Kidney capillary endothelial cell (primary cell): ENCODE data around the gene SELENBP1.
A peak's percentile ranks its signal among the peaks of the same experiment; 100 is the strongest.
"Not testable (repeated sequence)": the region's sequence is repeated elsewhere in the genome, so short reads cannot be mapped to it uniquely, and the experiment has no call there.

ENCODE experiments used
- DNase-seq: peaks from one replicate; pipeline ENCODE4 v3.0.0-alpha.2; 2018; ENCODE audit warnings: low spot score

Gene SELENBP1

DNA sequence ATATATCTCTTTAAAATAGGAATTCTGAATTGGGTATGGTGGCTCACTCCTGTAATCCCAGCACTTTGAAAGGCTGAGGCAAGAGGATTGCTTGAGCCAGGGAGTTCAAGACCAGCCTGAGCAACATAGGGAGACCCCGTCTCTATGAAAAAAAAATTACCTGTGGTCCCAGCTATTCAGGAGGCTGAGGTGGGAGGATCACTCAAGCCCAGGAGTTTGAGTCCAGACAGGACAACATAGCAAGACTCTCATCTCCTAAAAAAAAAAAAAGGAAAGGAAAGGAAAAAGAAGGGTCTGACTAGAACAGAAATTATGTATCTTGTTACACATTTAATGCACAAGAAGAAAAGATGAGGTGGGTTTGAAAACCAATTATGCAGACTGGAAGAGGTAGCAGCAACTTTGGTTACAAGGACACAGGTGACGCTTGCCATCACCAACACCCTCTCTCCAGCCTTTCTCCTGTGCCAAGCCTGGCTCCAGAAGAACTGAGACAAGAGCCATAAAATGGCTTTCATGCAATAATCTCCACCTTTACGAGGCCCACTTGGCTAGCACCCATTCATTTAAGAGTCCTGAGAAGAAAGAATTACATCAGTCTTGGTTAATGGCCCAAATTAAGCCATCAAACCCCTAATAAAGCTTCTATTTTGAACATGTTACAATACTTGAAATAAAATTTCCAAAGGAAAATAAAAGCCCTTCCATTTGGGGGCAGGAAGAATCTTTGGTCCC lies 4.8 kb upstream of the SELENBP1 start:
- no peak for DNase-seq

DNA sequence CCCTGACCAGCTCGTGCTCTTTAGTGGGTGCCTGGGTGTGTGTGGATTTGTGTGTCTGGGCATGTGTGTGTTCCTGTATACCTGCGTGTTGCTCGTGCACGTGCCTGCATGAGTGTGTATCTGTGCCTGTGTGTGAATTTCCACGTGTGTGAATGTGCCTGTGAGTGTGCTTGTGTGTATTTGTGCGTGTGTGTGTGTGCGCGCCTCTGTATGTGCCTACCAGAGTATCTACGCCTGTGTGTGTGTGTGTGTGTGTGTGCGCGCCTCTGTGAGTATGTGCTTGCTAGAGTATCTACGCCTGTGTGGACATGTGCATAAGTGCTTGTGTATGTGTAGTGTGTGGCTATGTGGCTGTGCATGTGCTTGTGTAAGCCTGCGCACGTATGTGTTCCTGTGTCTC lies 691 bp upstream of the SELENBP1 start:
- DNase-seq, result no peak

DNA sequence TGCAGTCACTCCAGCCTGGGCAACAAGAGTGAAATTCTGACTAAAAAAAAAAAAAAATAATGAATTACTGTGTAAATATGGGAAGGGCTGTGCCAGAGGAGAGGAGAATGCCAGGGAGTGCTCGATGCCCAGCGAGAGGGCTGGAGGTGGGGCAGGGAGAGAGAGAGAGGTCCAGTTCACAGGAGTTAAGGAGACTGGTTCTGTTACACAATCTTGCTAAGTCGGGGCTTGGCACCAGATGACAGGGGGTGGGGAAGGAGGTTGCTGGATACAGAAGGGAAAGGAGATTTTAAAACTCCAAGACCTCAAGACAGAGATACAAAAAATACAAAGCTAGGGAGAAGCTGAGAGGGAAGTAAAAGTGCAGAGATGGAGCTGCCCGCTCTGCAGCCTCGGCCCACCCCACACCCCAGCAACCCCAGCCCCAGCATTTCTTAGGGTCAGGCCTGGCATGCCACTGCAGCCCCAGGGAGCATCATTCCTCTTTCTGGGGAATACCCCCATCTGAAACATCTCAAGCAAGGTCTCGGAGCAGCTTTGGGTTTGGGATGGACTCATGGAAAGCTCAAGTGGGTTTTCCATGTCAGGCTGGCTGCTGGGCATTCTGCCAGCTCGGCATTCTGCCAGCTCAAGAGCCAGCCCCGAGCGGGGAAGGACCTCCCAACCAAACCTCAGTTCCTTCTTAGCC lies 991 bp downstream of the SELENBP1 start:
- DNase-seq, result no peak

DNA sequence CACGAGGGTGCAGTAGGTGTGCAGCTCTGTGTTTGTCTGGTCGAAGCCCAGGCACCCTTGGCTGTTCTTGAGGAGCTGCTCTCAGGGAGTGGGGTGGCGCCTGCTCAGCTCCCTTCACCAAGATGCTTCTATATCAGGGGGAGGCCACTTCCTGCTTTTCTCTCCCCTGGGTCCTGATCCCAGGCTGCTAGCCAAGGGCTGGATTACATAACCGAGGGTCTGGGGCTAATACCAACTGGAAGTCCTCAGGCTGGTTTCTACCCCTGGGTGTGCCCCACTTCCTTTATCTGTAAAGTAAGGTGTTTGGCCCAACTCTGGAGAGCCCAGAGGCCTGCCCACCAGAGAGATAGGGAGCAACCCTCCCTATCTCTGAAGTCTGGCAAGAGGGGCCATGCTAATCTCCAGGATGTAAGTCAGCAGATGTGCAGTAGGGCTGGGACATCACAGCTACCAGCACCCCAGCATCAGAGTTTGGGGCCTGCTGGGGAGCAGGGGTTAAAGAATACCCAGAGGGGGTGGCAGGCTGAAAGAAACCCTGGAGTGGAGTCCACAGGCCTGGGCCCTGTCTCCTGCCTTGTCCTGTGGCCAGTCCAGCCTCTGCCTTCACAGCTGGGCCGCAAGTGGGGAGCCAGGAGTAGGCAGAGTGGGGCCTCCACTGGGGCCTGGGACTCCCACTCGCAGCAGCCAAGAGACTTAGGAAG lies 2.1 kb downstream of the SELENBP1 start:
- no peak for DNase-seq

DNA sequence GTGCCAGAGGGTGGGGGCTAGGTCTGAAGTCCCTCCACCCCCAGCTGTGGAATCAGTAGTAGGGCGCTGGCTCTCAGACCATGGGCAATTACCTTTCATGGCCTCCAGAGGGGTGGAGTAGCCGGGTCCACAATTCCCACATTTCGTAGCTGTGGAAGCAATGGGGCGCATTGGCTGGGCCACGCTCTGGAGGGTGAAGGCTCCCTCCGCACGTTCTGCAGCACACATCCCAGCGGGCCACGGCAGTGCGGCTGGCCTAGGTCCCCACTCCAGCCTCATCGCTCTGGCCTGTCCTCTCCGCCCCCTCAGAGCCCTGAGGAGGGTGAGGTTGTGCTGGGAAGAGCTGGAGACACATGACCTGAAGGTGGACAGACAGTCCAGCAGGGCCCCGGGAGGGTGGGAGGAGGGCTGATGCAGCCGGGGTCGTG lies 2.9 kb downstream of the SELENBP1 start:
- no peak for DNase-seq

DNA sequence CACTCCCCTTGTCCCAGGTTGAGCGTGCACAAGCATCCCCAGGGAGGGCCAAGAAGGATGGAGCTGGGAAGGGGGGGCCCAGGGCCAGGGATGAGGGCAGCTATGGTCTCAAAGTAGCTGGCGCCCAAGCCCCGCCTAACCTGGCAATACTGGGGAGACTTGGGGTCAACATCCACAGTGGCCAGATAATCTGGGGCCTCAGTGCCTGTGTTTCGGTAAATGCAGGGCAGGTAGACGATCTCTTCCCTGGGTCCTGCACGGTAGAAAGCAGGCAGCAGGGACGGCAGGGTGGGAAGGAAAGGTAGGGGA lies 3.2 kb downstream of the SELENBP1 start:
- DNase-seq, result no peak

DNA sequence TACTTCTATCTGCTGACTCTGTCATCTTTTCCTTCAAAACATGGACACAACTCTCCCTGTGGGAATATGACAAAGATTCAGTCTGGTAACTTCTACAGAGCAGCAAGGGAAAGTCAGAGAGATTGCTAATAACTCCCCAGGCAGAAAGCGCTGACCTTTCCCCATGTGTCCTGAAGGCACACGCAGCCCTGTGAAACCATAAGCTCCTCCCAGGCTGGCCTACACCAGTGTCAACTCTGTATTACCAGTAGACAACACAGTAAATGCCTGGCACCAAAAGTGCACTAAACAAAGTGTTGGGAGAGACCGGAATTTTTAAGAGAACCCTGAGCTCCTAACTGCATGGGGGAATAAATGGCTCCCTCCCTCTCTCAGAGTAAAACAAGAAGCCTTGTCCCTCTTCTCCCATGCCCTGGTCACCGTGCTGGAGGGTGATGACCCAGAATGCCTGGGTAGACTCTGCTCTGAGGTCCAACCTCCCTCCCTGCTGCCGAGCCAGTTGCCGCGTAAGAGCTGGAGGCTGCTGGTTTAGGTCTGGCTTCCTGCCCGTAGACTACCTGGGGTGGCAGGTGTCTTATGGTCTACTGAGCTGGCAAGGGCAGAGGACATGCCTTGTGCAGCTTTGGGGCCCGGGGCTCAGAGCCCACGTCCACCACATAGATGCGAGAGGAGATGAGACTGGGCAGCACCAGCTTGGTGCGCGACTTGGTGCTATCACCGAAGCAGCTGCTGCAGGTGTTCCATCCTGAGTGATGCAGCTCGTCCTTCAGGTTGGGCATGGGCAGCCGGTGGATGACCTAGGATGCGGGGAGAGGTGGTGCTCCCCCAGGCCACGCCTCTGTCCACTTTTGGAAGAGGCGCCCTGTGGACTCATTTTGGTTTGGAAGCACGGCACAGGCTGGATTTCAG lies 3.9 kb downstream of the SELENBP1 start:
- DNase-seq, result no peak

DNA sequence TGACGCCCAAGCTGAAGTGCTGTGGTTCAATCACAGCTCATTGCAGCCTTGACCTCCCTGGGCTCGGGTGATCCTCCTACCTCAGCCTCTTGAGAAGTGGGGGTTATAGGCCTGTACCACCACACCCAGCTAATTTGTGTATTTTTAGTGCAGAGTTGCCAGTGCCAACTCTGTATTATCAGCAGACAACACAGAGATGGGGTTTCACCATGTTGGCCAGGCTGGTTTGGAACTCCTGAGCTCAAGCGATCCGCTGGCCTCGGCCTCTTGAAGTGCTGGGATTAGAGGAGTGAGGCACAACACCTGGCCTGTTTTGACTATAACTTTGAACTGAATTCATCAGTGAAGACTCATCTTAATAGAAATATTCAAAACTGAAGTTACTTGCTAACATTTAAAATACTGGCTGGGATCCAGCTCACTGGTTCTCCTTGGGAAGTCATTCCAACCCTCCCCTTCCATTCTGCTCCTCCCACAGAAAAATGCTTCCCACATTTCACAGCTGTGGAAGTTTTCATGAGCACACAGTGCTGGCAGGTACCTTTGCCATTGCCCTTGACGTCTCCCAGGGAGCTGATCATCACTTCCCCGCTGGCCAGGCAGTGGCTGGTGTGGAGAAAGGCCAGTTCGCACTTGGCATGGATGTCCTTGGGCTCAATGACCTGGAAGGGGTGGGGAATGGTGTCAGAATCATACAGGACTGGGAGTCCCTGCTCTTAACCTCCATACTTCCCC lies 4.7 kb downstream of the SELENBP1 start:
- no peak for DNase-seq

DNA sequence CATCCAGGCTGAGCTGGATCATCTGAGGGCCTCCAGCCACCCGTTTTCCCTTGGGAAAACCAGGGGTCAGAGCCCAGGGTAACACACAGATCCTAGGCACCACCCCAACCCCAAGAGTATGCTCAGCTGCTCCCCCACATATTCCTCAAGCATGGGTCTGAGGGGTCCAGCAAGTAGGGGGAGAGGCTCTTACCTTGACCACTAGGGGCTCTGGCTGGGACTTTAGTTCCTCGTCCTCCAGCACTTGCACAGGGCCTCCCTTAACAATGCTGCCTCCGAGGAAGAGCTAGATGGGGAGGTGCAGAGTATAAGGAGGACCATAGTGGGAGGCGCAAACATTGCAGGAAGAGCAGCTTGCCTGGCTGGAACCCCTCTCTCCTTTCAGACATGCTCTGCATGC lies 7.5 kb downstream of the SELENBP1 start:
- no peak for DNase-seq

DNA sequence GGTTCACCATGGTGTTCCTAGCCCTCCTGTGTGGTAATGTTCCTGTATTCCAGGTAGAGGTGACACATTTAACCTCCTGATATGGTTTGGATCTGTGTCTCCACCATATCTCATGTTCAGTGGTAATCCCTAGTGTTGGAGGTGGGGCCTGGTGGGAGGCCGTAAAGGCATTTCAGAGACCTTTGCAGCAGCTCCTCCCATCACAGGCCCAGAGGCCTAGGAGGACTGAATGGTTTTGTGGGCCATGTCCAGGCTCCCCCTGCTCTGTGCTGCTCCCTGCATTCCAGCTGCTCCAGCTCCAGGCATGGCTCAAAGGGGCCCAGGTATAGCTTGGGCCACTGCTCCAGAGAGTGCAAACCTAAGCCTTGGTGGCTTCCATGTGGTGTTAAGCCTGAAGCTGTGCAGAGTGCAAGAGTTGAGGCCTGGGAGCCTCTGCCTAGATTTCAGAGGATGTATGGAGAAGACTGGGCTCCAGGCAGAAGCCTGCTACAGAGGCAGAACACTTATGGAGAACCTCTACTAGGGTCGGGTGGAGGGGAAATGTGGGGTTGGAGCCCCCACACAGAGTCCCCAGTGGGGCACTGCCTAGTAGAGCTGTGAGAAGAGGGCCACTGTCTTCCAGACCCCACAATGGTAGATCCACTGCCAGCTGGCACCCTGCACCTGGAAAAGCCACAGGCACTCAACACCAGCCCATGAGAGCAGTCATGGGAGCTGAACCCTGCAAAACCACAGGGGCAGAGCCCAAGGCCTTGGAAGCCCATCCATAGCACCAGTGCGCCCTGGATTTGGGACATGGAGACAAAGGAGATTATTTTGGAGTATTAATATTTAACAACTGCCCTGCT lies 10.0 kb downstream of the SELENBP1 start:
- no peak for DNase-seq

DNA sequence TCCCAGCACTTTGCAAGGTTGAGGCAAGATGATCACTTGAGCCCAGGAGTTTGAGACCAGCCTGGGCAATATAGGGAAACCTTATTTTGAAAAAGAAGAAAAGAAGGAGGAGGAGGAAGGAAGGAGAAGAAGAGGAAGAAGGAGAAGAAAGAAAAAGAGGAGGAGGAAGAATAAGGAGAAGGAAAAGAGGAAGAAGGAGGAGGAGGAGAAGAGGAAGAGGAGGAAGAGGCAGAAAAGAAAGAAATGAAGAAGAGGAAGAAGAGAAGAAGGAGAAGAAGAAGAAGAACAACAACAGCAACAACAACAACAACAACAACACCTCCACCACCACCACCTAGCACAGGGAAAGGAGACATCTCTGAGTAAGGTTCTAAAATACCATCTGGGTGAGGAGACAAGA lies 10.6 kb downstream of the SELENBP1 start:
- DNase-seq, result no peak

DNA sequence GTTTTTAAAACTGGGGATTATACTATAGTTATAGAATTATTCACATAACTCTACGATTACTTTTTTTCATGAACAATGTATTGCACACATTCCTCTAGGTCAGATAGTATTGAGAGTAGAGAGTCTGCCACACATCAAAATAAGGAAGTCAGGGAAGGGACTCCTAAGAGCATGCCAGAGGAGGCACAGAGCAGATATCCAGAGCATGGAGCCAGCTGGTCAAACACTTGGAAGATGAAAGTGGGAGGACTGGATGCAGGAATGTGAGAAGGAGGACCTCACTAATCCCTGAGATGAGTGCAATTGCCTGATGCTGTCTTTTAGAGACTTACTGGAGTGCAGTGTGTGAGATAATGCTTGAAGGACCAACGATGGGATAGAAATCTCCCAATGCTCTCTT lies 15.8 kb downstream of the SELENBP1 start:
- no peak for DNase-seq

DNA sequence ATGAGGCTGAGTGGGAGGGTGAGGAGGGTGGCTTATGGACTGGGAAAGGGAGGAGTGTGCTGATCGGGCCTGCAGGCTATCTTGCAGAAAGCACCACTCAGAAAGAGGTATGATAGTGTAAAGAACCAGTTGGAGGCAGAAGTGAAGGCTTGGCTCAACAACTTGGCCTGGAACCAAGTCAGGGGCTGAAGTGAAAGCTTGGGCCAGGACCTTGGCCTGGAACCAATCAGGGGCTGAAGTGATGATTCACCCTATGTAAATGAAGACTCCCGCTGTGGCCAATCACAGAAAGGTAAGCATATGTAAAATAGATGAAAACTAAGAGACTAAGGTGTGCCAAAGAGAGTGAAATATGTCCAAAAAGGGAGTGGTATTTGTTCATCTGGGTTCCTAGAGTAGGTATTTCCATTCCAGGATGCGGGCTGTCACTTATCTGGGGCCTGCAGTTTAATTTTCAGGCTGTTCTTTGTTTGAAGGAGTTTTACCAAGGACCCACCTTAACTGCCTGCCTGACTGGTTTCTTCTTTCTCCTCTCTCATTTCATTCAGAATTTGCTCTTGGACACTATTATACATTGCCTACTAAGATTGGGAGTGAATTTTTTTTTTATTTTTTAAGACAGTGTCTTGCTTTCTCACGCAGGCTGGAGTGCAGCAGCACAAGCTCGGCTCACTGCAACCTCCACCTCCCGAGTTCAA lies 20.3 kb downstream of the SELENBP1 start:
- no peak for DNase-seq

DNA sequence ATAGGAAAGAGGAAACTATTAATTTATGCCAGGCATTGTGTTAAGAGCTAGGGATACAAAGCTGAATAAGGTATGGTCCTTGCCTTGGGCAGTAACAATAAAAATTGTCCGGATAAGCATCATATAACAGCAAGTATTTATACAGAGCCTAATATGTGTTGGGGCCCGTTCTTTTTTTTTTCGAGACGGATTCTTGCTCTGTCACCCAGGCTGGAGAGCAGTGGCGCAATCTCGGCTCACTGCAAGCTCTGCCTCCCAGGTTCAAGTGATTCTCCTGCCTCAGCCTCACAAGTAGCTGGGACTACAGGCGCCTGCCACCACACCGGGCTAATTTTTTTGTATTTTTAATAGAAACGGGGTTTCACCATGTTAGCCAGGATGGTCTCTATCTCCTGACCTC lies 22.2 kb downstream of the SELENBP1 start:
- not testable (repeated sequence) for DNase-seq

DNA sequence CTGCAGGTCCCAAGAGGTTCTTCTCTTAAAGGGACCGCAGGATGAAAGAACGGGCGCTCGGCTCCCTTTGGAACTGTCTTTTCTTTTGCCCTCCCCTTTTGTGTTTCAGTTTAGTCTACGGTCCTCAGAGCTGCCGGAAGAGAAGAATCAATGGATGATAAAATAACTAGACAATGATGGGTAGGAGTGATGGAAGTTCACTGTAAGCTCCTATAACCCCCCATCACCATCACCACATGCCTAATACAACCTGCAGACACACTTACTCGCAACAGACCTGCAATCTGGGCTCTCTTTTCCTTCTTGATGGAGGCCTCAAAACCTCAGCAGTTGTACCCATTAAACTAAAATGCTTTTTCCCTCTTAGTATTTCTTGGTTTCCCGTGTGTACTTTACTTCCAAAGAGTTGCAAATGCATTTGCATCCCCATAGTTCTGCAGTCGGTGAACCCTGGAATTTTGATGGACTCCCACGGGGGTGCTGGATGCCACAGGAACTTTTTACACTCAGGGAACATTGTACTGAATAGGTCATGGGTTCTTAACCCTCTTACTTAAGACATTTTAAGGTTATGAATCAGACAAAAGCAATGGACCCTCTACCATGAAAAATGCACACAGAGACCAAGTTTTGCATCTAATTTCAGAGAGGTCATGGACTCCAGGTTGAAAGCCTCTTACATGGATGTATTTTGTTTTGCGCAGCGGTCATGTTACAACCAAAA lies 24.8 kb downstream of the SELENBP1 start:
- DNase-seq, result no peak

DNA sequence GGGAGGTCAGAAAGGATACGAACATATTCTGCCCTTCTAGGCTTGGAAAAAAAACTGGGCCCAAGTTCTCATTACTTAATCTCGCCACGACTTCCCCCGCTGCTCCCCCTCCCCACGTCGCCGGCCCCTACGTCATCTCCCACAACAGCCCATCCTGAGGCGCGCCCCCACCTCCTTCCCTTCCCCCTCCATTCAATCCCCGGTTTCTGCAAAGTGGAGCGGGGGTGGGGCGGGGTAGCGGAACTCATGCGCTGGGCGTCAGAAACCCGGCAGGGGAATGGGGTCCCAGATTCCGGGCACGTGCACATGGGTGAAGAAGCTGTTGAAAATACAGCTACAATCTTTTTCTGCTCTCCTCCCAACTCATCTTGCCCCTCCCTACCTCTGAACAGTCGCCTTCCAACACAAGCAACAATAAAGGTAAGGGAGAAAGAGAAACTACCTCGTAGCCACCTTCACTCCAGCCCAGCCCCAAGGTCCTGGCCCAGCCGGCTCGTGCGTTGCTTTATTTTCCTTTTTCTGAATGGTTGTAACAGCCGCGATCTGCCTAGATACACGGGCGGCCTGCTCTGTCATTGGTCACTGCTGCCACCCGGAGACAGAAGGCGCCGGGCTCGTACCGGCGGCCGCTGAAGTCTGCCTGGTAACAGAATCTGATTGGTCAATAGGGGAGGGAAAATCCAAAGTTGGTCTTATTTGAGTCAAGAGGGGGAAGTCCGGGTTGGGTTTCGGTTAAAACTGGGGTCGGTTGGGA lies 25.6 kb downstream of the SELENBP1 start, which contains the start of gene RFX5:
Gene RFX5 (minus strand): TSS at position 484 of the 754 bp plus-strand sequence. CDS start 932 bp downstream, outside the sequence.
- peak; percentile 95 for DNase-seq

DNA sequence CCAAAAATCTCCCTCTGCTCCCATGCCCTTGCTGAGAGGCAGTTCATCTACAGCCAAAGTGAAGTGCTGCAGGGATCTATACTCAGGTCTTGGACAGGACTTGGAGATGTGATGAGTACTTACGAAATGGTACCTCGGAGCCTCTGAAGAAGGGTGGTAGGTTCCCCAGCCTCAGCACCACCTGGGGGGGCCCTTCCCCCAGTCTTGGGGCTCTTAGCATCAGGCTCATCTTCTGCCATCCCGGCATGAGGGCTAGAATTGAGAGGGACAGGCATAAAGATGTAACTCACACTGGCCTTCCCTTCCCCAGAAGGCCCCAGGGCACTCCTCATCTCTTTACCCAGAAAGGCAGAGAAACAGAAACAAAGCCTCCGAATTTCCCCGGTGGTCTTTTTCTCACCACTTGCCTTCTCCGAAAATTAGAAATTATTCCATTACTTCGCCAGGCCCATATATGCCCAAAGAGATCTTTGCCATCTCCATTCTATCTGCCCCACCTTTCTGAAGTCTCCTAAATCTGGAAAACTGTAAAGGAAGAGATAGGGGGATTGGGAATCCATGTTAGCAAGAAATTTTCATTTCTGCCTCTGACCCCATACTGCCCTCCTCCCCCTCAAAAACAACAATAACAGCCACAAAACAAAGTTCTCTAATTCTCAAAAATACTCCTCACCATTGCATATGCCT lies 26.3 kb downstream of the SELENBP1 start:
- DNase-seq, result no peak

DNA sequence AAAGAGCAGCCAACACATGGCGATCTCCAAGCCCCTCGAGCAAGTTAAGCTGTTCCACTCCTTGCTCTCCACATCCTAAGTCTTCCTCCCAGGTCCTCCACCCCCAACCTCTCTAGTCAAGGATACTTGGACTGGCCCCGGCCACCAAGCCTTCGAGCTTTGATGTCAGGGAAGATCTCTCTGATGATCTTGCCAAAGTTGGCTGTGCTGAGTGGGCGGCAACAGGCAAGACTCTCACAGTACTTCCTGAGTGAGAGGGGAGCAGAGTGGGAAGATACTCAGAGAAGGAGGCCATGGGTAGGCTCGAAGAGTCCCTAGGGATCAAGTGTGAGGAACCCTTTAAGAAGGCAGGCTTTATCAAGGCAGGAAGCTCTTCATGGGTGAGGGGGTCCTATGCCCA lies 28.2 kb downstream of the SELENBP1 start:
- DNase-seq, result no peak
